Hepatocyte (in vitro differentiated cells): ENCODE measurements around the gene LGALS8.

Experiments used
- CTCF ChIP-seq: fragments of 200-600 bp; sonication (generic); IDR thresholded peaks from 2 replicates; pipeline ENCODE4 v1.5.1; 2016; ENCODE audit warnings: antibody characterized with exemption, mild to moderate bottlenecking; ENCODE audit not compliant: poor library complexity
- EZH2 ChIP-seq: fragments of 200-600 bp; sonication (generic); IDR thresholded peaks from 2 replicates; pipeline ENCODE4 v1.6.1; 2016; ENCODE audit warnings: antibody characterized with exemption, mild to moderate bottlenecking, borderline replicate concordance
- EZH2phosphoT487 ChIP-seq: fragments of 200-600 bp; sonication (generic); IDR thresholded peaks from one replicate; pipeline ENCODE4 v1.6.1; 2018; ENCODE audit warnings: antibody characterized with exemption, mild to moderate bottlenecking, low read depth, moderate library complexity; ENCODE audit not compliant: unreplicated experiment, severe bottlenecking

GRCh38 chr1:236509647-236510401 is 14.0 kb upstream of the LGALS8 start:
- no peak for TF ChIP-seq EZH2phosphoT487
- no peak for TF ChIP-seq CTCF
- no peak for TF ChIP-seq EZH2
